ENCODE measurements around the gene HDAC5.
"Not testable (repeated sequence)": the region's sequence is repeated elsewhere in the genome, so short reads cannot be mapped to it uniquely, and the experiment has no call there.

The HDAC5 gene

GRCh38 chr17:44133918-44134476 lies 10.6 kb upstream of the HDAC5 start:
- no peak for DNase-seq (ENCODE audit: low read depth in 2 of 2, low spot score in 1 of 2)

- no peak for DNase-seq (ENCODE audit: low read depth in 2 of 2, low spot score in 1 of 2)
These were observed 8.9 kb upstream of the HDAC5 start for GRCh38 chr17:44132275-44132821.

GRCh38 chr17:44131372-44131771 lies 7.9 kb upstream of the HDAC5 start:
- DNase-seq (ENCODE audit: low read depth in 2 of 2, low spot score in 1 of 2) = not testable (repeated sequence)

GRCh38 chr17:44130693-44131349 lies 7.4 kb upstream of the HDAC5 start:
- no peak for DNase-seq (ENCODE audit: low read depth in 2 of 2, low spot score in 1 of 2)

GRCh38 chr17:44128383-44128782 lies 4.9 kb upstream of the HDAC5 start:
- DNase-seq (ENCODE audit: low read depth in 2 of 2, low spot score in 1 of 2) = no peak

GRCh38 chr17:44124118-44124438 lies 637 bp upstream of the HDAC5 start:
- no peak for DNase-seq (ENCODE audit: low read depth in 2 of 2, low spot score in 1 of 2)

GRCh38 chr17:44122816-44123355 lies 555 bp downstream of the HDAC5 start:
- DNase-seq (ENCODE audit: low read depth in 2 of 2, low spot score in 1 of 2) = peak in 1 of 2 donors; percentile 1

GRCh38 chr17:44121997-44122815 lies 1.2 kb downstream of the HDAC5 start:
- no peak for DNase-seq (ENCODE audit: low read depth in 2 of 2, low spot score in 1 of 2)

- no peak for DNase-seq (ENCODE audit: low read depth in 2 of 2, low spot score in 1 of 2)
These were observed 2.4 kb downstream of the HDAC5 start for GRCh38 chr17:44120851-44121605.

GRCh38 chr17:44120281-44120680 lies 3.2 kb downstream of the HDAC5 start:
- DNase-seq (ENCODE audit: low read depth in 2 of 2, low spot score in 1 of 2) = not testable (repeated sequence)

- no peak for DNase-seq (ENCODE audit: low read depth in 2 of 2, low spot score in 1 of 2)
These were observed 3.6 kb downstream of the HDAC5 start for GRCh38 chr17:44119798-44120197.

GRCh38 chr17:44119062-44119461 lies 4.4 kb downstream of the HDAC5 start:
- no peak for DNase-seq (ENCODE audit: low read depth in 2 of 2, low spot score in 1 of 2)

- DNase-seq (ENCODE audit: low read depth in 2 of 2, low spot score in 1 of 2) = no peak
These were observed 4.9 kb downstream of the HDAC5 start for GRCh38 chr17:44118427-44119050.

- DNase-seq (ENCODE audit: low read depth in 2 of 2, low spot score in 1 of 2) = no peak
These were observed 6.1 kb downstream of the HDAC5 start for GRCh38 chr17:44117351-44117750.

GRCh38 chr17:44115585-44116415 lies 7.6 kb downstream of the HDAC5 start:
- DNase-seq (ENCODE audit: low read depth in 2 of 2, low spot score in 1 of 2) = no peak

- no peak for DNase-seq (ENCODE audit: low read depth in 2 of 2, low spot score in 1 of 2)
These were observed 9.3 kb downstream of the HDAC5 start for GRCh38 chr17:44113868-44114840.

- DNase-seq (ENCODE audit: low read depth in 2 of 2, low spot score in 1 of 2) = no peak
These were observed 10.1 kb downstream of the HDAC5 start for GRCh38 chr17:44113382-44113781.

All from stimulated activated CD8-positive, alpha-beta memory T cell treated with anti-CD3 and anti-CD28 coated beads, Interleukin-4, amount 100 ng/mL, for 4 hours (primary cell).